Stimulated activated CD8-positive, alpha-beta memory T cell treated with anti-CD3 and anti-CD28 coated beads, Interleukin-7, amount 100 ng/mL, for 4 hours (primary cell): ENCODE results near the gene ST6GALNAC3.
"Not testable (repeated sequence)": the region's sequence is repeated elsewhere in the genome, so short reads cannot be mapped to it uniquely, and the experiment has no call there.

ENCODE experiments used
- DNase-seq, 2 donors: peaks; one replicate each; pipeline ENCODE4 v3.0.0-alpha.2; 2020; ENCODE audit warnings: low read depth in 2 of 2

The ST6GALNAC3 gene

DNA sequence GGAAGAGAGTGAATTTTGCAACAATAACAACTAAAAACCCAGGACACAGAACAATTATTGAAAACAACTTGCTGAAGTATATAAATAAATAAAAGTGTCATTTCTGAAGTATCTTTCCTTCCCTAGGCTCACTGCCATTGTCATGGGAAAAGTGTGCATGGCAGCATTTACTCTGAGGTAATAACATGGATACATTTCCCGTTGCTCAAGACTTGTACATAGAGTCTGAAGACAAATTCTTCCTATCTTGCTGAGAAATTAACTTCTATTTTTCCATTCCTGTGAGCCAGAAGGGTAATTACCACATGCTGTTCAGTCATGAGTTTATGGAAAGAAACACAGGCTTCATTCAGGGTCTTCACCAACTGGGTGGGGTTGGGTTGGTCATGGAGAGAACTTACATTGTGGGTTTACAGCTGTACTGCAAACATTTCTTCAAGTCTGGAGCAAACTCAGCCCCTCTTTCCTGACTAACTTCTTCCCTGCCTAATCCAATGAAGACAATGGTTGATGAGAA is 32.2 kb downstream of the ST6GALNAC3 start:
- DNase-seq, result no peak

DNA sequence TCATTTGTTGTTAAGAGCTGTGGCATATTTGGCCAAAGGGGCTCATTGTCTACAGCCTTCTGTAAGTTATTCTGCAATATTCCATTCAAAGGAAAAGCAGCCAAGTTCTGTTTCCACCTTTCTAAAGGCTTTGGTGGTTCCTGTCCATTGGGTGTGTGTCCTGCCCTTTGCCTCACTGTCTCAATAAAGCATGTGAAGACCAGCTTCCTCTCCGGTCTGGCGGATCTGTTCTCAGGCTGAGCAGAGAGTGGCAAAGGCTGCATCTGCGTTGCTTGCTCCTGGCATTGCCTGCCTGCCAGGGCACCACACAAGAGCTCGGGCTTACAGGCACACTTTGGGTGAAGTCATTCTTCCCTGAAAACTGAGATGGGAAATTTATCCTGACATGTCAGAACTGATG is 34.9 kb downstream of the ST6GALNAC3 start:
- no peak for DNase-seq

DNA sequence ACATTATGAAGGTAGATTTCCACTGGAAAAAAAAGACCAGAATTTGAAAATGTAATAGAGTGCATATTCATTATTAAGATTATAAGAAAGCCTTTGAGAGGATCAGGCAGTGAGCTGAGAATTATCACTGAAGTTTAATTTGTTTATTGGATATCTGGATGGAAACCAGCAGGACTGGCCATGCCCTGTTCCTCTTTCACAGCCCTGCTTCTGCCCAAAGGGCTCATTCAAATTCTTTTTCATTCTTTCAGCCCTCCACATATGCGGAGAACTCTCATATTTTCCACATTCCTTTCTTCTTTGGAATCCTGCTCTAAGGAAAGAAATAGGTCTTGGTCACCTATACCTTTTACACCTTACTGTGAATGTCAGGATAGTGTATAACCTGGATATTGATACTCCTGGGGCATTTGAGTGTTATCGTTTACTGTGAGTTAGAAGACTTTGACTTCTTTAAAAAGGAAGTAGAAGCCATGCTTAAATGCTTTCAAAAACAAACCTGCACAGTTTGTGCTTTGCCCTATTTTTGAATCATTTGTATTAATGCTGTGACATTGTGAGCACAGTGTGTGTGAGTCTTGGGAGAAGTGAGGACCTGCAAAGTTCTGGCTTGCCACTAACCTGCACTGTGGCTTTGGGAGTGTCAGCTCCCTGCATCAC is 35.5 kb downstream of the ST6GALNAC3 start:
- DNase-seq, result no peak

DNA sequence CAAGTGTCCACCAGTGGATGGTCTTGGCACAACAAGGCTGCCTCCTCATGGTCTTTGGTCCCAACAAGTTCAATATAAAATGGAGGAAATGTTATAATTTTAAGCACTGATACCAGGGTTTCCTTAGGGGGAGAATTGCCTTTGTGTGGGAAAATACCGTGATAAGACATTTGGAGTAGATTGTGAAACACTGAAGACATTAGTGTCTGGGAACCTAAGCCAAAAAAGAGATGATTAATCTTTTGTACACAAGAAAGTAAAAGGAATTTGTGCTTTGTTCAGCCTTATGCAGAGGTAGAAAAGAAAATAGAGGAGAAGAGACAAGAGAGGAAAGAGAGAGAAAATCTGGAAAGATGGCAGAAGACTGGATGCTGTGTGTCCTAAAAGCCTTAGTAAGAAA is 36.1 kb downstream of the ST6GALNAC3 start:
- no peak for DNase-seq

DNA sequence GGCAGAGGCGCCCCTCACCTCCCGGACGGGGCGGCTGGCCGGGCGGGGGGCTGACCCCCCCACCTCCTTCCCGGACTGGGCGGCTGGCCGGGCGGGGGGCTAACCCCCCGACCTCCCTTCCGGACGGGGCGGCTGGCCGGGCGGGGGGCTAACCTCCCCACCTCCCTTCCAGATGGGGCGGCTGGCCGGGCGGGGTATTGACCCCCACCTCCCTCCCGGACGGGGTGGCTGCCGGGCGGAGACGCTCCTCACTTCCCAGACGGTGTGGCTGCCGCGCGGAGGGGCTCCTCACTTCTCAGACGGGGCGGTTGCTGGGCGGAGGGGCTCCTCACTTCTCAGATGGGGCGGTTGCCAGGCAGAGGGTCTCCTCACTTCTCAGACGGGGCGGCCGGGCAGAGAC is 37.8 kb downstream of the ST6GALNAC3 start:
- not testable (repeated sequence) for DNase-seq

DNA sequence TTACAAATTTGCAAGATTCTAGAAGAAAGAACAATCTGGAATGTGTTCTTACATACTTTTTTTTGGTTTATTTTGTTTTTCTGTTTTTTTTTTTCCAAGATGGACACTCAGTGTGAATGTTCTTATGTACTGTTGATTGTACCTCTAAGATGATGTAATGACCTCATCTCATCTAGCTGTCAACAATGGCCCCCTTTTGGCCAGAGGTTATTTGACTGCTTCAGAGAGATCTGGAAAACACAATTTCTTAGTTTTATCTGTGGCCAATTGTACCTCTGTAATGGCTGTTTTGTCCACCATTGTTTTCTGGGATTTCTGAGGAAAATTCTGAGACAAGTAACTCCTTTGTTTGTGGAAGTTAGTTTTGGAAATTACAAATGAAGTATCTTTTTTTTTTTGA is 38.9 kb downstream of the ST6GALNAC3 start:
- DNase-seq, result no peak

DNA sequence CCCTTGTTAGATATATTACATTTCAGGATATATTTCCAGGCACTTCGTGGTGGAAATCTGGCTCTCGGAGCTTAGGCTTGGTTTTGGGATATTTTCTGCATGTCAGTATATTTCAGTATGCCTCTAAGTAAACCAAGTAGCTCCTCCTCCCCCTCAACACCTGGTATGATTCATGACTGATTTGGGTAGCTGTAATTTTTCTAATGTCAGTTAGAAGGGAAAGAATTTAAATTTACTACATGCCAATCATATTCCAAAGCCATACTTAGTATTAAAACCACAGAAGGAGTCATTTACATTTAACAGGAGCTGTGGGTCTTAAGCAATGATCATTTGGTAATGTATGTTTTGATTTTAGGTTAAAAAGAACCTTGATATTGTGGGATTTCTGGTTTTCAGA is 40.6 kb downstream of the ST6GALNAC3 start:
- DNase-seq, result no peak

DNA sequence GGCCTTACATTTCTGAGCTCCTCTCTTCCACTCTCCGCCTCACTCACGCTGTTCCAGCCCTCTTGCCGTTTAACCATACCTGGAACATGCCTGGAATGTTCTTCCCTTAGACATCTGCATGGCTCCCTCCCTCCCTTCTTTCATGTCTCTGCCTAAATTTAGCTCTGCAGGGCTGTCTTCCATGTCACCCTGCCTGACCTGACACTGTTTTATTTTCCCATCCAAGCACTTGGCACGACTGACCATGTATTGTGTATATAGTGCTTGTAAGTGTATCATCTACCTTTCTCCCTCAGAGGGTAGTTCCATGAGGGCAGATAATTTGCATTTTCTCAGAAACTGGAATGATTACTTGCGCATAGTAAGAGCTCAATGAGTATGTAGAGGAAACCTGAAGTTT is 47.3 kb downstream of the ST6GALNAC3 start:
- DNase-seq, result no peak

DNA sequence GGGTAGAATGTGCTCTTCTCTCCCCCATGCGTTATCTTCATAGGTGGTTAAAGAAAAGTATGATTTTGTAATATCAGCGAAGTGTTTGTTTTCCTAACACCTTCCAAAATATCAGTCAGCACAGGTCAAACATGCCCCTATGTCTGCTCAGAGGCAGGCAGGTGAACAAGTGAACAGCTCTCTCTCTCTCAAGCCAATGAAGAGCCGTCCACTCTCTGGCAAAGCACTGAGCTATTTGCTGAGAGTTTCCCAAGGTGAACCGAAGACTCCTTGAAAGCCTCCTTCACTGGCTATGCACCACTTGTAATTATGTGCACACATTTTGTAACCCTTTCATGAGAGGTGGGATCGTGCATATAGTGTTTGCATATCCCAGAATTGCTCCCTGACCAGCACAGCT is 47.7 kb downstream of the ST6GALNAC3 start:
- DNase-seq, result no peak

DNA sequence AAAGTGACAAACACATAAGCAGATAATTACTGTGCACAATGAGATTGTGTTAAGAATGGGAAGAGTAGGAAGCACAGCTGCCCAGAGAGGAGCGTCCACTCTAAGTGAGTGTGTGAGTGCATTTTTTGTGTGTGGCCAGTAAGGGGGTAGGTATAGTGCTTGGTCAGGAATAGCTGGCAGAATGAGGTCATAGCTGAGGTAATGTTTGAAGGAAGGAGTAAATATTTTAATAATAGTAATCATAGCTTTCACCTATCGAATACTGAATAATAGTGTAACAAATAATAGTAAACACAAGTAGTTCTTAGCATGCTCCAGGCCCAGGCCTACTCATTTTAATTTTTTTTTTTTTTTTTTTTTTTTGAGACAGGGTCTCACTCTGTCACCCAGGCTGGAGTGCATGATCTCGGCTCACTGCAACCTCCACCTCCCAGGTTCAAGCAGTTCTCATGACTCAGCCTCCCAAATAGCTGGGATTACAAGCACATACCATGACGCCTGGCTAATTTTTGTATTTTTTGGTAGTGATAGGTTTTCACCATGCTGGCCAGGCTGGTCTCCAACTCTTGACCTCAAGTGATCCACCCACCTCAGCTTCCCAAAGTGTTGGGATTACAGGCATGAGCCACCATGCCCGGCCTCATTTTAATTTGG is 49.0 kb downstream of the ST6GALNAC3 start:
- not testable (repeated sequence) for DNase-seq

DNA sequence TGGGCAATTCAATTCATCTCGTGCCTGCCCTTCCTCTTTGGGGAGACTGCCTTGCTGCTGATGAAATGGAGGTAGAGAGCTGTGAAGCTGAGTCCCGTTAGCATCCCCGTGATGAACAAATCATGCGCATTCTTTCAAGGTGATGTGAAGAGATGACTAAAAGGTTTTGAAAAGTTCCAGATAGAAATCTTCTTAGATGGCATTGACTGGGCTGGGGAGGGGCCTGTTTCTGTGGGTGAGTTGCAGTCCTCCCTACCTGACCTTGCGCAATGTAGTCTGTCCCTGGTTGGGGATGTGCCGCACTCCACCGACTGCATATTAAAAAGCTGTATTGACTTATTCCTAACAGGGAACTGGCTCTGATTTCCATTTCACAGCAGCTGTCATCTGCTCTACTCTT is 49.6 kb downstream of the ST6GALNAC3 start:
- DNase-seq, result no peak

DNA sequence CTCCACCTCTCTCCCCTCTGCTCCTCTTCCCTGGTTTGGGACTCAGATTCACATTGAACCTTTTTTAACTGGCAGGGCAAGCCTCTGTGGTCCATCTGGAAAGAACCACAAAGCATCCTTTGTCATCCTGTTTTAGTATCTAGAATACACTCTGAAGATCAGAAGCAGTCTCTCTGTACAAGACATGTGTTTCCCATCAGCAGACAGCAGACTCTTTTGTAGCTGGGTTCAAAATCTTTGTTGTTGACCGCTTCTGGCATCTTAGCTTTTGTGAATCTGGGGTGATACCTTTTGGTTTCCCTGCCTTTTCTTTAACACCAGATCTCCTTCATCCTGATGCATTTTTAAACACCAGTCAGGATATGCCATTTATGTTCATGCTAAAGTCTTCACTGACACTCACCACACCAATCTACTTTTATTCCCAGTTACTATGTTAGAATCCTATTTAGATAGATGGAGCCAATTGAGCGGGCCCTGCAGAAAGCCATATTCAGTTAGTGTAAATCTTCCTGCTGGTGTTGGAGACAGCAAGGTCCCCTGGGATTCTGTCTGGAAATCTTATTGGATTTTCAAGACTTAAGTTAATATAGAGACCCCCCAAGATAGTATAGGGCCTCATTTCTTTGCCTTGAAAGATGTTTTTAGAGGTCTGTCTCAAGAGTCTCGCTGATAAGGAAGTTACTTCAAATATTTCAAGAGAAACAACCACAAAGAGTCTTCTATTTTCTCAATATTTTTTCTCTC is 51.1 kb downstream of the ST6GALNAC3 start:
- DNase-seq, result no peak

DNA sequence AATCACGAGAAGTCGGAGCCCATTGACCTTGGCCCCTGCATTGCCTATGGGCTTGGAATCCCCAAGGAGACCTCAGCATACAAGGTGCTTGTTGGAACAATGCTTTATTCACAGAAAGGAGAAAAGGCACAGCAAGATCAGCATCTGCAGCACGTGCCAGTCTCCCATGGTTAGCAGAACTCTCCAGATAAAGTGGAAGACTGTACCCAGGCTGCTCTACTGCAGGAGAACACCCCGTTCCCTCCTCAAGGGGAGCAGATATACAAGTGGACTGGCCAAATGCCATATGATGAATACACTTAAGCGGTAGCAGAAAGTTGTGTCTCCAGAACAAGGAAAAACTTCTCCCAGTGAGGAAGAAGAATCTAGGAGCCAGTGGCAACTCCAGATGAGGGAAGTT is 53.5 kb downstream of the ST6GALNAC3 start:
- no peak for DNase-seq

DNA sequence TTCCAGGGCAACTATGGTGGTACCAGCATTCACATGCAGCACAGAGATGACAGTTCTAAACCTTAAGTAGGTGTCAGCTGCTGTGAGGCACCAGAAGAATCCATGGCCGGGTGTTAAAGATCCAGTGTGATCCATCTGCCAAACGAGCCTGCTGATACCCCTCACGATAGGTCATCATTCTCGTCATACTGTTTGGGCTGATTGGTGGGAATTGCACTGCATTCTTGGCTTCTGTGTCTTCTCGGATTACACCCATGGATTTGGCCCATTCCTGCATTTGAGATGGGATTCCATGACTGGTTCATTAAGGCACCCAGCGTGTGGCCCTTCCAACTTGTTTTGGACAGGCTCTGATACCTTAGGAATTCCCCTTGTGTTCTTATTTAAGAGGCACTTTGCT is 55.2 kb downstream of the ST6GALNAC3 start:
- DNase-seq, result no peak

DNA sequence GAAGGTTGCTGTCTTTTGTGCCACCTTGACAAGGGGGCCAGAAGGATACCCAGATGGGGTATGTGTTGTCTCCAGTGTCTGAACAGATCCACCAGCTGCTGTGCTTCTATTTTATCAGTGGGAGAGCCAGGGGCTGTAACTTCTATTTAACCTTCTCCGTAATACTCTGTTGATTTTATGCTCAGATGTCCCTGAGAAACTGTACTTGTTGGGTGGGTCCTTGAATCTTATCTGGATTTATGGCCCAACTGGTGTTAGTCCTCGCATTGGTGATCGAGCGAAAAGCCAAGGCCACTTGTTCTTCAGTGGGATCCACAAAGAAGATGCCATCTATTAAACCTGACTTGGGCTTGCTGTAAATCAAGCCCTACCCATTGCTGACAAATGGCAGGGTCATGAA is 56.4 kb downstream of the ST6GALNAC3 start:
- DNase-seq, result no peak

DNA sequence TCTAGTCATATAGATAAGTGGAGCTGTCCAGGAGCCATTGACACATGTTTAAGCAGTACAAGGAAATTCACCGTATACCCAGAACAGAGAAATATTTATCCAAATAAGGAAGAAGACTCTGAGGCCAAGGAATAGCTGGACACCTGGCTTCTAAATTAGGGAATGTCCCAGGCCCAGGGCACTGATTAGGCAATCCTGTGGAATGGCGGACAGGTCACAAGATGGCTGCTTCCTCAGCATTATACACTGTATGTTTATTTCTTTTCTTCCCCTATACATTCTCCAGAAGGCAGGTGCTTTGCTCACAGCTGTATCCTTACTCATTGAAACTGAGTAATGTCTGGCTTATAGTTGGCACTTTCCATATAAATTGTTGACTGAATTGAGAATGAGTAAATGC is 59.4 kb downstream of the ST6GALNAC3 start:
- no peak for DNase-seq

DNA sequence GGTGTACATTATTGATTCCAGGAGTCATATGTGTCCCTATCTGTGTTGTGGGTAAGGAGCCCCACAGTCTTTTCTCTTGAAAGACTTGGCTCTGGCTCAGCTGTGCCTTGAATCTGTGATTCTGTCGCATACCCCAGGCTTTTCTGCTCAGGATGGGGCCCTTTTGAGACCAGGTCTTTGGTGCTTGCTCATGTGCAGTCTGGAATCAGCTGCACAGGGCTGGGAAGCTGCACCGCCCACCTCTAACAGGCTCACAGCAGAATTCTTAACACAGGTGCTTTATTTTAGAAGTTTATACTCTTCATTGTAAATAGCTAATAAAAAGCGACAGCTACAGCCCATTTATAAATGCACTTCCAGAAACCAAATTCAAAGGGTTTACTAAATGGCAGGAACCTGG is 61.3 kb downstream of the ST6GALNAC3 start:
- no peak for DNase-seq

DNA sequence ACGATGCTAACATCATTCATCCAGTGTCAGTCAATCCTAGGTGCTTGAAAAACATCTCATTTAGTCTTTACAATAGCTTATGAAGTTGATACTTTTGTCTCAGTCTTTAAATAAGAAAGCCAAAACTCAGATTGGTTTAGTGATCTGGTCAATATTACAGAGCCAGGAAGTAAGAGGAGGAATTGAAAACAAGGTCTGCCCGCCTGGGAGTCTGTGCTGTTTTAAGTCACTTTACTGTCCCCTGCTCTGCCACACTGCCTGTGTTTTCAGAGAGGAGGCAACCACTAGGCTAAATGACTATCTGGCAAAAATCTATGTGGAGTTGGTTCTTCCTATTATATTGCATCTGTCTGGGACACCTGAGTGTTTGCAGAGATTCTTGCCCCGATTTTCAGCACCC is 62.3 kb downstream of the ST6GALNAC3 start:
- no peak for DNase-seq

DNA sequence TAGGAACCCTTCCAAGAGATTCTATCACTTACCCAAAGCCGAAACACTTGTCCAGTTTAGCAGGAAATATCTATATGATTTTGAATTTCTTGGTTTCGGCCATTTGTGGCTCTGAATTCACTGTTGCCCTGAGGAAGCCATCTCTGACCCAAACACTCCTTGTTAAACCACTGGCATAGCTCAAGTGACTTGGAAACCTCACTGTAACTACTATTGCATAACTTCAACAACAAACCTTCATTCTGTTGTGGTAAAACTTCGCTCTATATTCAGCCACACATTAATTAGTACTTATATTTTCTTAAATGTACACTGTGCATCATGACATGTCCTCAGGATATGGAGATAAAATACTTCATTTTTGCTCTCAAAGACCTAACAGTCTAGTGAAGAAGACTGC is 63.2 kb downstream of the ST6GALNAC3 start:
- no peak for DNase-seq

DNA sequence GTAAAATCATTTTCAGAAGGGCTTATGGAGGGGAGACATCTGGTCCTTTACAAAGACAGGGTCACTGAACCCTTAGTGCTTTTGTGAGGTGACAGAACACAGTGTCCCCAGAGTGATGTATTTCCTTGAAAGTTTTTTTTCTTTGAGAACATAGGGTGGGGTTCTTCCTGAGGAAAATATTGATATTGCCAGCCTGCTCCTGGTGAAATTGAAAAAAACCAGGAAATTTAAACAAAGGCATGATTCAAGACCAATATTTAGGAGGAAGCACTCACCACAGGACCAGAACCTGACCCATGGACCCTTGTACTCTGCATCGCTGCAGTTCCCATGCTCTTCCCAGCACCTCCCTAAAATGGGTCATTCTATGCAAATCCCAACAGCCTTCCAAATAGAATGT is 63.7 kb downstream of the ST6GALNAC3 start:
- DNase-seq, result no peak

DNA sequence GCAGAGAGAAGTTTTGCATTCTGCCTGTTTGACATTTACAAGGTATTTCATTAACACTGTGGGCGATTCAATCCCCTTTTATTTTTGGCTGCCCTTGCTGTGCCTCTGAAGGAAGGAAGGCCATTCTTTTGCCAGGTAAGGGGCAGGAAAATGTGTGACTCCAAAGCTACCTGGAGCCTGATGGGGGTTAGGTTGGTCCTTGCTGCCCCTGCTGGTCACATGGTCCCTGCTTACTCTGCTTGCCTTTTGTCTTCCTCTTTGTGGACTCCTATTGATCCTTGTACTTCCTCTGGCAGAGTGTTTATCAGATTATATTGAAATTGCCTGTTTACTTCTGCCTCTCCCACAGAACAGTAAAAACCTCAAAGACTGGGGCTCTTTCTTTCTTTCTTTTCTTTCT is 65.7 kb downstream of the ST6GALNAC3 start:
- no peak for DNase-seq

DNA sequence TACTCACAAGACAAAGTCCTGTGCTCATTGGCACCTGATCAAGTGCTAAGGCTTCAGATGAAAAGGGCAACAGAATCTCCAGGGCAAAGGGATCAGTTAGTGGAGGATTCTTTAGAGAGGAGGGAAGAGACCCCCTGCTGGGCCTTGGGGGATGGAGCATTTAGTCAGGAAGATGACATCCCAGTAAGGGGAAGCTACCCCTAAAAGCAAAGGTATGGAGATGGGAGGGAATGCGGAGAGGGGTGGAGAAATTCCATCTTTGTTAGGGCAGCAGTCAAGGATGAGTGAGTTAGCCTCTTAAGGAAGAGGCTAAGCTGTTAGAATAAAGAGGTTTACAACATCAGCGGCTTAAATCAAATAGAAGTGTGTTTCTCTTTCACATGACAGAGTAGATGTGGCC is 67.4 kb downstream of the ST6GALNAC3 start:
- no peak for DNase-seq
